OCI-LY3 (cell line): ENCODE data around the gene KCND2.

ENCODE experiments used
- H2AFZ ChIP-seq: fragments of 200-600, 300-600 bp; shearing (Covaris generic); 2 replicates; pipeline ENCODE4 v1.6.0; 2014; ENCODE audit warnings: antibody characterized with exemption, low read depth, low read length
- H3K27ac ChIP-seq: fragments of 200-600, 300-600 bp; sonication (generic); 2 replicates; pipeline ENCODE4 v1.5.1; 2014; ENCODE audit warnings: mild to moderate bottlenecking, low read length, moderate library complexity, mixed read lengths
- H3K27me3 ChIP-seq: fragments of 200-600, 300-600 bp; sonication (generic); 2 replicates; pipeline ENCODE4 v1.6.1; 2014; ENCODE audit warnings: low read depth, low read length, mixed read lengths
- H3K36me3 ChIP-seq: fragments of 200-600, 300-600 bp; sonication (generic); replicated peaks from 2 replicates; pipeline ENCODE3; 2014; ENCODE audit warnings: low read depth, low read length, mixed read lengths
- H3K4me1 ChIP-seq: fragments of 300-600, 200-600 bp; sonication (generic); 2 replicates; pipeline ENCODE4 v1.6.1; 2014; ENCODE audit warnings: low read length, mixed read lengths
- H3K4me2 ChIP-seq: fragments of 200-600, 300-600 bp; sonication (generic); 2 replicates; pipeline ENCODE4 v1.6.1; 2014; ENCODE audit warnings: low read length, mixed read lengths
- H3K4me3 ChIP-seq: fragments of 300-600, 200-600 bp; sonication (generic); 2 replicates; pipeline ENCODE4 v1.5.1; 2014; ENCODE audit warnings: antibody characterized with exemption, mild to moderate bottlenecking, low read length, moderate library complexity
- H3K79me2 ChIP-seq: fragments of 300-600, 200-600 bp; shearing (Covaris generic); 2 replicates; pipeline ENCODE4 v1.6.1; 2014; ENCODE audit warnings: mild to moderate bottlenecking, low read length, mixed read lengths
- H3K9ac ChIP-seq: fragments of 300-600, 200-600 bp; shearing (Covaris generic); 2 replicates; pipeline ENCODE4 v1.6.0; 2014; ENCODE audit warnings: mild to moderate bottlenecking, low read length, moderate library complexity
- H3K9me3 ChIP-seq: fragments of 200-600, 300-600 bp; shearing (Covaris generic); 2 replicates; pipeline ENCODE4 v1.6.1; 2014; ENCODE audit warnings: low read length, mixed read lengths; ENCODE audit not compliant: insufficient read depth
- H4K20me1 ChIP-seq: fragments of 200-600, 300-600 bp; sonication (generic); 2 replicates; pipeline ENCODE4 v1.6.1; 2016; ENCODE audit warnings: low read length, mixed read lengths; ENCODE audit not compliant: insufficient read depth
- CTCF ChIP-seq: fragments of 200-600, 300-600 bp; sonication (generic); IDR thresholded peaks from 2 replicates; pipeline ENCODE4 v1.5.1; 2014; ENCODE audit warnings: antibody characterized with exemption, low read length, low read depth
- EZH2phosphoT487 ChIP-seq: fragments of 200-600 bp; shearing (Covaris generic); IDR thresholded peaks from 2 replicates; pipeline ENCODE4 v1.6.1; 2018; ENCODE audit warnings: antibody characterized with exemption, mixed run types, low read depth

KCND2 gene

GRCh38 chr7:120480930-120481329, 208.0 kb downstream of the KCND2 start:
- no peaks in the 10 kb centered on the region for H3K27me3 ChIP-seq
- no peak for TF ChIP-seq EZH2phosphoT487
- TF ChIP-seq CTCF: no peak

GRCh38 chr7:120486164-120486563, 213.2 kb downstream of the KCND2 start:
- TF ChIP-seq CTCF: no peak
- TF ChIP-seq EZH2phosphoT487: no peak
- Histone ChIP-seq H3K9me3 (no peaks in the 10 kb centered on the region), H3K4me2 (no peak overlapping the region), H4K20me1 (no peaks in the 10 kb centered on the region), H3K27ac (no peak overlapping the region), H3K4me3 (no peak overlapping the region), H3K79me2 (no peaks in the 10 kb centered on the region), H3K36me3 (no peaks in the 10 kb centered on the region), H3K4me1 (no peaks in the 10 kb centered on the region), H3K27me3 (no peaks in the 10 kb centered on the region), H3K9ac (no peak overlapping the region), H2AFZ (no peak overlapping the region)

More at GRCh38 chr7:120480930-120481329, 208.0 kb downstream of the KCND2 start:
- peaks cover 6% of the 10 kb centered on the region for H3K4me1 ChIP-seq
- no peak overlapping the region for H3K4me2 ChIP-seq
- H3K4me3 ChIP-seq: no peak overlapping the region
- no peaks in the 10 kb centered on the region for H4K20me1 ChIP-seq
- H3K9ac ChIP-seq: no peak overlapping the region
- no peaks in the 10 kb centered on the region for H3K79me2 ChIP-seq
- no peak overlapping the region for H2AFZ ChIP-seq
- H3K9me3 ChIP-seq: no peaks in the 10 kb centered on the region
- no peaks in the 10 kb centered on the region for H3K36me3 ChIP-seq
- no peak overlapping the region for H3K27ac ChIP-seq

GRCh38 chr7:120502132-120502531, 229.2 kb downstream of the KCND2 start:
- H3K9ac ChIP-seq: no peak overlapping the region
- H3K4me1 ChIP-seq: no peaks in the 10 kb centered on the region
- H4K20me1 ChIP-seq: no peaks in the 10 kb centered on the region
- H3K4me2 ChIP-seq: no peak overlapping the region
- TF ChIP-seq EZH2phosphoT487: no peak
- no peak for TF ChIP-seq CTCF
- H3K36me3 ChIP-seq: no peaks in the 10 kb centered on the region
- no peaks in the 10 kb centered on the region for H3K79me2 ChIP-seq
- no peaks in the 10 kb centered on the region for H3K27me3 ChIP-seq
- no peaks in the 10 kb centered on the region for H3K9me3 ChIP-seq
- H2AFZ ChIP-seq: no peak overlapping the region
- H3K4me3 ChIP-seq: no peak overlapping the region
- H3K27ac ChIP-seq: no peak overlapping the region

- Histone ChIP-seq H3K27me3 (no peaks in the 10 kb centered on the region), H3K4me2 (no peak overlapping the region), H3K4me1 (no peaks in the 10 kb centered on the region), H3K9me3 (no peaks in the 10 kb centered on the region), H3K36me3 (no peaks in the 10 kb centered on the region), H4K20me1 (no peaks in the 10 kb centered on the region), H3K79me2 (no peaks in the 10 kb centered on the region), H3K27ac (no peak overlapping the region), H3K9ac (no peak overlapping the region), H2AFZ (no peak overlapping the region), H3K4me3 (no peak overlapping the region)
- TF ChIP-seq EZH2phosphoT487 (no peak), CTCF (no peak)
These were observed 229.8 kb downstream of the KCND2 start for GRCh38 chr7:120502825-120503224.
